Upper lobe of right lung (tissue), 1 donor: ENCODE data around the gene TEX47. TPM values are rescaled to one million over a fixed set of nuclear protein-coding genes. Genes with fewer than 3 reads are reported as not detected.

ENCODE experiments used
- ATAC-seq: fragments of 200-7000 bp; cut with Tn5 transposase; one replicate; pipeline ENCODE4 v1.9.1; 2020; ENCODE audit warnings: mild to moderate bottlenecking, moderate library complexity
- DNase-seq: peaks from one replicate; pipeline ENCODE4 v3.0.0-alpha.2; 2020
- H3K27ac ChIP-seq: fragments of 200-600 bp; one replicate; pipeline ENCODE4 v1.8.0; 2022
- H3K27me3 ChIP-seq: fragments of 200-600 bp; one replicate; pipeline ENCODE4 v1.8.0; 2022; ENCODE audit warnings: mild to moderate bottlenecking
- H3K36me3 ChIP-seq: fragments of 200-600 bp; one replicate; pipeline ENCODE4 v1.8.0; 2022
- H3K4me1 ChIP-seq: fragments of 200-600 bp; one replicate; pipeline ENCODE4 v1.8.0; 2022
- H3K4me3 ChIP-seq: fragments of 200-600 bp; one replicate; pipeline ENCODE4 v1.8.0; 2022; ENCODE audit warnings: mild to moderate bottlenecking
- H3K9me3 ChIP-seq: fragments of 200-600 bp; one replicate; pipeline ENCODE4 v1.8.0; 2022
- CTCF ChIP-seq: fragments of 200-600 bp; IDR thresholded peaks from one replicate; pipeline ENCODE4 v1.8.0; 2022; ENCODE audit warnings: antibody characterized with exemption
- intact Hi-C: fragments of 100-400 bp; cut with DNase I; formaldehyde crosslinking; loops from one replicate; pipeline ENCODE4 v1.11.0; 2022
- long read RNA-seq: library from polyadenylated mRNA; unstranded; transcript quantifications from one replicate; pipeline ENCODE4 v2.0.0, GENCODE V29; 2021
- total RNA-seq: library from RNA; stranded (reverse); fragmentation: NEBNext Ultra II Directional; extraction: Animal tissue kit (Norgen Biotek cat#: 25700); gene quantifications from one replicate; pipeline ENCODE4 v1.2.1, GENCODE V29; 2021
- donor health status: DM: no; HTN: yes; CAD: no; lungs with severe emphysema.

The TEX47 gene
- not detected for total RNA-seq
- long read RNA-seq = 0 reads

- H3K27ac ChIP-seq = no peak within 1 kb of the TSS
- TF ChIP-seq CTCF = no peak
- DNase-seq = no peak
- H3K27me3 ChIP-seq = no peaks in the 10 kb centered on the region
- intact Hi-C loops = no loop called here
- no peak within 1 kb of the TSS for H3K4me3 ChIP-seq
- no peak for ATAC-seq
- no peaks in the 10 kb centered on the region for H3K9me3 ChIP-seq
- no peaks in the 10 kb centered on the region for H3K4me1 ChIP-seq
- H3K36me3 ChIP-seq = no peaks in the 10 kb centered on the region
These were observed at the start of gene TEX47 for GRCh38 chr7:88795553-88795952. Gene TEX47 (minus strand): TSS chr7:88795737. CDS start chr7:88794942, 795 bp downstream.

- Histone ChIP-seq H3K36me3 (no peaks in the 10 kb centered on the region), H3K27me3 (no peaks in the 10 kb centered on the region), H3K9me3 (no peaks in the 10 kb centered on the region), H3K4me3 (no peak overlapping the region), H3K4me1 (no peaks in the 10 kb centered on the region), H3K27ac (no peak overlapping the region)
- no peak for ATAC-seq
- DNase-seq = no peak
- intact Hi-C loops = no loop called here
- no peak for TF ChIP-seq CTCF
These were observed 49.6 kb upstream of the TEX47 start for GRCh38 chr7:88845091-88845490.

- Histone ChIP-seq H3K27ac (no peak overlapping the region), H3K9me3 (no peaks in the 10 kb centered on the region), H3K36me3 (no peaks in the 10 kb centered on the region), H3K27me3 (no peaks in the 10 kb centered on the region), H3K4me1 (no peaks in the 10 kb centered on the region), H3K4me3 (no peak overlapping the region)
- no peak for DNase-seq
- TF ChIP-seq CTCF = no peak
- intact Hi-C loops = no loop called here
- ATAC-seq = no peak
These were observed 46.7 kb upstream of the TEX47 start for GRCh38 chr7:88842201-88842600.

GRCh38 chr7:88835147-88835728, 39.7 kb upstream of the TEX47 start:
- ATAC-seq (no peak), DNase-seq (no peak)
- intact Hi-C loops = no loop called here
- TF ChIP-seq CTCF = peak; percentile 37
- H3K27me3 ChIP-seq = no peaks in the 10 kb centered on the region
- H3K9me3 ChIP-seq = no peaks in the 10 kb centered on the region
- no peak overlapping the region for H3K27ac ChIP-seq
- H3K4me1 ChIP-seq = no peaks in the 10 kb centered on the region
- no peak overlapping the region for H3K4me3 ChIP-seq
- no peaks in the 10 kb centered on the region for H3K36me3 ChIP-seq

GRCh38 chr7:88826222-88826621, 30.7 kb upstream of the TEX47 start:
- no peak for TF ChIP-seq CTCF
- DNase-seq = no peak
- Histone ChIP-seq H3K4me3 (no peak overlapping the region), H3K36me3 (no peaks in the 10 kb centered on the region), H3K4me1 (no peaks in the 10 kb centered on the region), H3K27me3 (no peaks in the 10 kb centered on the region), H3K27ac (no peak overlapping the region), H3K9me3 (no peaks in the 10 kb centered on the region)
- ATAC-seq = no peak
- intact Hi-C loops = no loop called here

GRCh38 chr7:88818552-88818951, 23.0 kb upstream of the TEX47 start:
- H3K4me1 ChIP-seq = no peaks in the 10 kb centered on the region
- intact Hi-C loops = no loop called here
- no peak for DNase-seq
- no peaks in the 10 kb centered on the region for H3K27me3 ChIP-seq
- no peak overlapping the region for H3K27ac ChIP-seq
- no peak for TF ChIP-seq CTCF
- no peaks in the 10 kb centered on the region for H3K36me3 ChIP-seq
- no peaks in the 10 kb centered on the region for H3K9me3 ChIP-seq
- H3K4me3 ChIP-seq = no peak overlapping the region
- no peak for ATAC-seq
